Activated T-cell treated with anti-CD3 and anti-CD28 coated beads, Interleukin-2, amount 50 U/mL, for 4 hours (primary cell): ENCODE data around the gene MCOLN3. TPM values are rescaled to one million over a fixed set of nuclear protein-coding genes. Genes with fewer than 3 reads are reported as not detected.
"Not testable (repeated sequence)": the region's sequence is repeated elsewhere in the genome, so short reads cannot be mapped to it uniquely, and the experiment has no call there.

Experiments
- ATAC-seq, 2 donors: fragments of 200-7000 bp; cut with Tn5 transposase; one replicate each; pipeline ENCODE4 v1.10.0; 2021
- DNase-seq: peaks from one replicate; pipeline ENCODE4 v3.0.0-alpha.2; 2020
- H3K27me3 Mint-ChIP-seq: one replicate; pipeline ENCODE4 v1.8.0; 2021; ENCODE audit warnings: low read depth, mixed read lengths
- H3K36me3 Mint-ChIP-seq: one replicate; pipeline ENCODE4 v1.8.0; 2022; ENCODE audit warnings: mixed read lengths; ENCODE audit not compliant: insufficient read depth
- H3K4me1 Mint-ChIP-seq: one replicate; pipeline ENCODE4 v1.8.0; 2021; ENCODE audit warnings: low read depth, mixed read lengths
- H3K4me3 Mint-ChIP-seq: one replicate; pipeline ENCODE4 v1.8.0; 2021; ENCODE audit warnings: mild to moderate bottlenecking, moderate library complexity, mixed read lengths
- H3K9me3 Mint-ChIP-seq: one replicate; pipeline ENCODE4 v1.8.0; 2021; ENCODE audit warnings: mixed read lengths
- total RNA-seq, 3 donors: library from RNA; stranded (reverse); gene quantifications; one replicate each; pipeline ENCODE4 v1.2.1, GENCODE V29; 2021

Gene MCOLN3
- total RNA-seq, 3 donors from 2014 or later, result 0.08 to 0.19 TPM; not detected in 1

DNA sequence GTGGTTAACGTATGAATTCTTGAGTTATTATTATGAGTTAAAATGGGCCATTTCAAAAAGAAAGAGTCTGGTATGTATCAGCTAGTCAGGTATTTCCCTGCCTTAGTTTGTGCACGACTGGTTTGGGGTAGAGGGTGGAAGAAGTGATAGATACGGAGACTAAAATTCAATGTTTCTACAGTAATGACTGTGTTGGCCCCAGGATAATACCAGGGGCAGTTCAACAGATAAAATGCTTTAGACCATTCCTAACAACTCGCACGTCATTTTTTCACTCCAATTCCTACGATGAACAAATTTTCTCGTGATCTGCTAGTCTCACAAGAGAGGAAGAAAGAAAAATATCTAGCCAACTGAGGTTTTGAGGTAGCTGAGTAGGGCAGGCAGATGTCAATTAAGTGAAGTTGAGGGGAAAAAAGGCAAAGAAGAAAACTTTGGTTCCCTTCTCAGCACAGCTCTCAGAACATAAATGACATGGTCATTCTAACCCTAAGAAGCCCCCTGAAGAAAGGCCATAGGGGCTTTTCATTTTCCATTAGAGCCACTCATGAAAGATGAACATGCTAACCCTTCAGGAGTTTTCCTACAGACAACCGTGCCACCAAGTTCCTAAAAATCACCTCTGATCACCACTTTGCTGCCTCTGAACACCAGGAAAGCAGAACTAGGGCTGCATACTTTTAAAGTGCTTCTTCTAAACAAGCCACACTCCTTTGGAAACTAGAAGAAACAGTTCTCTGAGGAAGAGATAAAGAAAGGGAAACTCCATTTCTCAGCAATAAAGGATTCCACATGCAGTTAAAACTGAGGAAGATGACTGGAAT, 57.0 kb downstream of the MCOLN3 start:
- ATAC-seq (peak in 1 of 2 donors; percentile 22), DNase-seq (no peak)
- H3K27me3 Mint-ChIP-seq, result no peaks in the 10 kb centered on the region
- no peaks in the 10 kb centered on the region for H3K9me3 Mint-ChIP-seq
- peaks cover 44% of the 10 kb centered on the region for H3K4me1 Mint-ChIP-seq
- peaks cover 9% of the 10 kb centered on the region for H3K36me3 Mint-ChIP-seq
- peak overlapping the region; percentile 24 for H3K4me3 Mint-ChIP-seq

DNA sequence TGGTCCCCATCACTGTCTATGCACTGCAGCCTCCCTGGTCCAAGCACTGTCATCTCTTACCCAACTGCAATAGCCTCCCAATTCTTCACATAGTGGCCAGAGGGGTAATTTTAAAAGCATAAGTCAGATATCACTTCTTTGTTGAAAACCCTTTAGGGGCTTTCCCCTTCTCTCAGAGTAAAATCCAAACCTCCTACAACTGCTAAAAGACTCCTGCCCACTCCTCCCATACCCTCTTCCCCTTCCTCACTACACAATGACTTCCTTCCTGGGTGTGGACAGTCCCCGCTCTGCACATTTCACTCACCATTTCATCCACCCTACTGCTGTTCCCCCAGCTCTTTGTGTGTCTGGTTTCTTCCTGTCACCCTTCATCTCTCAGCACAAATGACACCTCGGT, 59.7 kb downstream of the MCOLN3 start:
- Mint-ChIP-seq H3K36me3 (peaks cover 17% of the 10 kb centered on the region), H3K4me1 (peaks cover 42% of the 10 kb centered on the region), H3K4me3 (peak overlapping the region; percentile 19), H3K27me3 (no peaks in the 10 kb centered on the region), H3K9me3 (no peaks in the 10 kb centered on the region)
- ATAC-seq (peak; percentile 78 to 81), DNase-seq (no peak)

DNA sequence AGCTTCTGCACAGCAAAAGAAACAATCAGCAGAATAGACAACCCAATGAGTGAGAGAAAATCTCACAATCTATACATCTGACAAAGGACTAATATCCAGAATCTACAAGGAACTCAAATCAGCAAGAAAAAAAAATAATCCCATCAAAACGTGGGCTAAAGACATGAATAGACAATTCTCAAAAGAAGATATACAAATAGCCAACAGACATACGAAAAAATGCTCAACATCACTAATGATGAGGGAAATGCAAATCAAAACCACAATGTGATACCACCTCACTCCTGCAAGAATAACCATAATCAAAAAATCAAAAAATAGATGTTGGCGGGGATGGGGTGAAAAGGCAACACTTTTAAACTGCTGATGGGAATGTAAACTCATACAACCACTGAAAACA, 61.7 kb downstream of the MCOLN3 start:
- DNase-seq, H3K9me3 Mint-ChIP-seq, H3K27me3 Mint-ChIP-seq, ATAC-seq, H3K36me3 Mint-ChIP-seq, H3K4me3 Mint-ChIP-seq: not testable (repeated sequence)
- peaks cover 28% of the 10 kb centered on the region for H3K4me1 Mint-ChIP-seq

GRCh38 chr1:84985365-84985764, 62.9 kb downstream of the MCOLN3 start:
- Mint-ChIP-seq H3K36me3 (peaks cover 14% of the 10 kb centered on the region), H3K9me3 (peaks cover 3% of the 10 kb centered on the region), H3K4me3 (no peak overlapping the region), H3K27me3 (no peaks in the 10 kb centered on the region), H3K4me1 (peaks cover 25% of the 10 kb centered on the region)
- no peak for DNase-seq
- ATAC-seq, result no peak

DNA sequence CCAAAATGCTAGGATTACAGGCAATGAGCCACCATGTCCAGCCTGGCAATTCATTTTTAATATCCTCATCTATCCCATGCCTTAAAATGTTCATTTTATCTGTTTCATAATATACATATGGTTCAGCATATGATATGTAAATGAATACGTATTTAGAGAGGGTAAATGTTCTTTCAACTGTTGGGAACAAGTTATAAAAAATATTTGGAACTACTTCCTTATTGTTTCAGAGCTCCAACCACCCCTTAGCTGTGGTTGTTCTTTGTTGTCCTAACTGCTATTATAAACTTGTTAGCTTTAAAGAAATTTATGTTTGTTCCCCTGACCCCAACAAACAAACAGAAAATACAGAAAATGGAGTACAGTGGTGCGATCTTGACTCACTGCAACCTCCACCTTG, 65.9 kb downstream of the MCOLN3 start:
- ATAC-seq (no peak), DNase-seq (no peak)
- H3K27me3 Mint-ChIP-seq, result peaks cover 2% of the 10 kb centered on the region
- H3K4me3 Mint-ChIP-seq, result no peak overlapping the region
- peaks cover 3% of the 10 kb centered on the region for H3K9me3 Mint-ChIP-seq
- peaks cover 19% of the 10 kb centered on the region for H3K36me3 Mint-ChIP-seq
- H3K4me1 Mint-ChIP-seq, result peaks cover 22% of the 10 kb centered on the region

GRCh38 chr1:84975035-84975434, 73.3 kb downstream of the MCOLN3 start:
- no peak for ATAC-seq
- no peak overlapping the region for H3K4me3 Mint-ChIP-seq
- H3K9me3 Mint-ChIP-seq, result peaks cover 4% of the 10 kb centered on the region
- DNase-seq, result no peak
- H3K27me3 Mint-ChIP-seq, result peaks cover 4% of the 10 kb centered on the region
- peaks cover 60% of the 10 kb centered on the region for H3K4me1 Mint-ChIP-seq
- peaks cover 17% of the 10 kb centered on the region for H3K36me3 Mint-ChIP-seq

- no peak for ATAC-seq
- peaks cover 59% of the 10 kb centered on the region for H3K4me1 Mint-ChIP-seq
- no peak overlapping the region for H3K4me3 Mint-ChIP-seq
- DNase-seq, result no peak
- H3K9me3 Mint-ChIP-seq, result peaks cover 4% of the 10 kb centered on the region
- peaks cover 17% of the 10 kb centered on the region for H3K36me3 Mint-ChIP-seq
- H3K27me3 Mint-ChIP-seq, result peaks cover 2% of the 10 kb centered on the region
Observed at GRCh38 chr1:84973498-84974334, 74.6 kb downstream of the MCOLN3 start.

DNA sequence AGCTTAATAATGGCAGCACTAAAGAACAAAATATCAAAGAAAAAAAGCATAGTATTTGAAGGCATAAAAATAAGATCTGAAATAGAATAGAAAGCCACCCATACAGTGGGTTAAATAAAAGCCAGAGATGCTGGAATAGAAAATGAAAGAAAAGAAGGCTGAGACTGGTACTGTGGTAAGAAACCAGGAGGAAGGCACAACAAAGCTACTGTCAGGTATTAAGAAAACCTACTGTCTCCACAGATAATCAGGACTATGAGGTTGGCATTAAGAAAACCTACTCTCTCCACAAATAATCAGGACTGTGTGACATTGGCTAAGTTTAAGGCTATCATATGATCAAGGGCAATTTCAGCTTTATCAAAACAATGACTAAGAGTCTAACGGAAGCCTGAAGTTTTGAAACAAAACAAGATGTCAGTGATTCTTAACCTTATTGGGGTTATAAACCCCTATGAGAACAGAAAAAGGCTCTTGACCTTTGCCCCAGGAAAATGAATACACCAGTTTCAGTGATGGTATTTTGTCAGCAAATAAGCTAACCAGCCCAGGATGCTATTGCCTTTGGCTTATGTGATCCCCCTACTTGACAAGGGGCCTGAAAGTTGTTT, 75.8 kb downstream of the MCOLN3 start:
- Mint-ChIP-seq H3K36me3 (peaks cover 13% of the 10 kb centered on the region), H3K9me3 (peaks cover 4% of the 10 kb centered on the region), H3K4me1 (peaks cover 57% of the 10 kb centered on the region), H3K4me3 (no peak overlapping the region), H3K27me3 (peaks cover 2% of the 10 kb centered on the region)
- no peak for DNase-seq
- peak in 1 of 2 donors; percentile 30 for ATAC-seq

DNA sequence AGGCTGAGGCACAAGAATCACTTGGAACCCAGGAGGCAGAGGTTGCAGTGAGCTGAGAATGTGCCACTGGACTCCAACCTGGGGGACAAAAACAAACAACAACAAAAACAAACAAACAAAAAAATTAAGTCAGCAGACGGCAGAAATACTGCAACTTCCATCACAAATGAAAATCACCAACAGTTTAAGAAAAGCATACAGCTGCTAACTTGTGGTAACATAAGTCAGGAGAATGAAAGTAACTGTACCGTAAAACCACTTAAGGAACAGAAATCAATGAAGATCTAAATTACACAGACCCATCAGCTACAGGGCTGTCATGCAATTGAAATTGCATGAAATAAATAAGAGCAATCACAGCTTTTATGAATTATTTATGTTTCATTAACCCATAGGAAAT, 76.3 kb downstream of the MCOLN3 start:
- Mint-ChIP-seq H3K36me3 (peaks cover 9% of the 10 kb centered on the region), H3K4me3 (no peak overlapping the region), H3K4me1 (peaks cover 53% of the 10 kb centered on the region), H3K9me3 (no peaks in the 10 kb centered on the region), H3K27me3 (no peaks in the 10 kb centered on the region)
- ATAC-seq, result no peak
- DNase-seq, result no peak

GRCh38 chr1:84969489-84970250, 78.6 kb downstream of the MCOLN3 start:
- H3K4me1 Mint-ChIP-seq, result peaks cover 39% of the 10 kb centered on the region
- H3K9me3 Mint-ChIP-seq, result no peaks in the 10 kb centered on the region
- H3K4me3 Mint-ChIP-seq, result no peak overlapping the region
- no peaks in the 10 kb centered on the region for H3K27me3 Mint-ChIP-seq
- ATAC-seq (peak; percentile 74 to 76), DNase-seq (no peak)
- peaks cover 4% of the 10 kb centered on the region for H3K36me3 Mint-ChIP-seq

DNA sequence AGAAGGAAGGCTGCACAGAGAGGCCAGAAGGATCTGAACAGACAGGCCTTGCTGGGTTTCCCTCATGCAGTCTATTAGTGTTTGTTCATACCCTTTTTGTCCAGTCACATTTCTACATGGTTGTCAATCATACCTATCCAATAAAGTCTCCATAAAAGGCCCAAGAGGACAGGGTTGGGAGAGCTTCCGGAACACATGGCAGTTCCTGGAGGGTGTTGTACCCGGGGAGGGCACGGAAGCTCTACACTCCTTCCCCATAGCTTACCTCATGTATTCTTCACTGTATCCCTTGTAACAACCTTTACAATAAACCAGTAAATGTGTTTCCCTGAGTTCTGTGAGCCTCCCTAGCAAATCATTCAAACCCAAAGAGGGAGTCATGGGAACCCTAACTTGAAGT, 79.4 kb downstream of the MCOLN3 start:
- DNase-seq (no peak), ATAC-seq (no peak)
- no peak overlapping the region for H3K4me3 Mint-ChIP-seq
- H3K36me3 Mint-ChIP-seq, result peaks cover 4% of the 10 kb centered on the region
- no peaks in the 10 kb centered on the region for H3K27me3 Mint-ChIP-seq
- peaks cover 32% of the 10 kb centered on the region for H3K4me1 Mint-ChIP-seq
- H3K9me3 Mint-ChIP-seq, result no peaks in the 10 kb centered on the region

DNA sequence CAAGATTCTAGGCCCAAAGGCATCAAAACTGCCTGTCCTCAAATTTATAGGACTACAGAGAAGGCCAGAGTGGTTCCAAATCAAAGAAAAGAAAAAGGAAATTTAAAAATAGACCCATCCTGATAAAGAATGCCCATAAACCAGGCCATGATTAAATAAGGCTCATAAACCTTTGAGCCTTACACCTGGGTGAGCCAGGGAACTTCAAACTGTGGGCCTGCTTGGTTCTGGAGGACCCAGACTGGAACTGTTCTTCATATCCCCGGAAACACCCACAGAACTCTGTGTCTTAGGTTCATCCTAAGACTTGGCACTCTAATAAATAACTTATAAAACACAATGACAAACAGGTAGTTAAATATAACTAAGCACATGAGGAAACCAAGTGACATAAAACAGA, 80.2 kb downstream of the MCOLN3 start:
- no peaks in the 10 kb centered on the region for H3K27me3 Mint-ChIP-seq
- peaks cover 6% of the 10 kb centered on the region for H3K36me3 Mint-ChIP-seq
- no peak overlapping the region for H3K4me3 Mint-ChIP-seq
- DNase-seq, result no peak
- no peak for ATAC-seq
- no peaks in the 10 kb centered on the region for H3K9me3 Mint-ChIP-seq
- peaks cover 25% of the 10 kb centered on the region for H3K4me1 Mint-ChIP-seq
